Mesothelial cell of epicardium (in vitro differentiated cells): Measurements from ENCODE around the gene SYTL4. TPM values are rescaled to one million over a fixed set of nuclear protein-coding genes. Genes with fewer than 3 reads are reported as not detected.

Source experiments
- DNase-seq, 2 experiments: peaks; one replicate each; pipeline ENCODE4 v3.0.0; 2021; ENCODE audit warnings: low spot score in 2 of 2; ENCODE audit not compliant: unreplicated experiment in 2 of 2
- H3K27ac Mint-ChIP-seq: 2 replicates; pipeline ENCODE4 v1.8.0; 2021; ENCODE audit warnings: mixed read lengths
- H3K27me3 Mint-ChIP-seq: 2 replicates; pipeline ENCODE4 v1.8.0; 2021; ENCODE audit warnings: low read depth, mixed read lengths
- H3K36me3 Mint-ChIP-seq: 2 replicates; pipeline ENCODE4 v1.8.0; 2021; ENCODE audit warnings: mixed read lengths
- H3K4me1 Mint-ChIP-seq: 2 replicates; pipeline ENCODE4 v1.8.0; 2021; ENCODE audit warnings: mixed read lengths
- H3K4me3 Mint-ChIP-seq: 2 replicates; pipeline ENCODE4 v1.8.0; 2021; ENCODE audit warnings: mild to moderate bottlenecking, moderate library complexity, mixed read lengths
- H3K9me3 Mint-ChIP-seq: 2 replicates; pipeline ENCODE4 v1.8.0; 2021; ENCODE audit warnings: mixed read lengths
- CTCF ChIP-seq: fragments of 200-600 bp; sonication (generic); IDR thresholded peaks from one replicate; pipeline ENCODE4 v1.5.0; 2021; ENCODE audit warnings: antibody characterized with exemption; ENCODE audit not compliant: unreplicated experiment
- total RNA-seq: library from RNA; stranded (reverse); gene quantifications from 3 replicates; pipeline ENCODE4 v1.2.1, GENCODE V29; 2021

Gene SYTL4
- total RNA-seq, 1 donor from 2014 or later = 1.2 TPM

- no peaks in the 10 kb centered on the region for H3K27me3 Mint-ChIP-seq
- peak overlapping the region; percentile 77 for H3K27ac Mint-ChIP-seq
- H3K9me3 Mint-ChIP-seq = peaks cover 17% of the 10 kb centered on the region
- H3K4me1 Mint-ChIP-seq = peaks cover 67% of the 10 kb centered on the region
- peak overlapping the region; percentile 51 for H3K4me3 Mint-ChIP-seq
- H3K36me3 Mint-ChIP-seq = no peaks in the 10 kb centered on the region
- no peak for TF ChIP-seq CTCF
- no peak for DNase-seq
Measured at GRCh38 chrX:100645106-100645505, 86.8 kb downstream of the SYTL4 start.

- no peak for TF ChIP-seq CTCF
- peaks cover 23% of the 10 kb centered on the region for H3K9me3 Mint-ChIP-seq
- peak within 1 kb of the TSS; percentile 93 for H3K27ac Mint-ChIP-seq
- H3K27me3 Mint-ChIP-seq = no peaks in the 10 kb centered on the region
- peaks cover 61% of the 10 kb centered on the region for H3K4me1 Mint-ChIP-seq
- H3K36me3 Mint-ChIP-seq = no peaks in the 10 kb centered on the region
- peak within 1 kb of the TSS; percentile 51 for H3K4me3 Mint-ChIP-seq
- no peak for DNase-seq
Measured at GRCh38 chrX:100643956-100644860, 87.7 kb downstream of the SYTL4 start, which contains the start of gene SRPX2. Gene SRPX2, plus strand, starts transcription at chrX:100644199. Its CDS starts 2,124 bp downstream, at chrX:100646323.

- H3K36me3 Mint-ChIP-seq = no peaks in the 10 kb centered on the region
- peak overlapping the region; percentile 93 for H3K27ac Mint-ChIP-seq
- peaks cover 51% of the 10 kb centered on the region for H3K4me1 Mint-ChIP-seq
- no peaks in the 10 kb centered on the region for H3K27me3 Mint-ChIP-seq
- H3K4me3 Mint-ChIP-seq = no peak overlapping the region
- TF ChIP-seq CTCF = no peak
- no peak for DNase-seq
- H3K9me3 Mint-ChIP-seq = peaks cover 28% of the 10 kb centered on the region
Measured at GRCh38 chrX:100643212-100643611, 88.7 kb downstream of the SYTL4 start.

- no peaks in the 10 kb centered on the region for H3K27me3 Mint-ChIP-seq
- peak overlapping the region; percentile 93 for H3K27ac Mint-ChIP-seq
- peaks cover 31% of the 10 kb centered on the region for H3K9me3 Mint-ChIP-seq
- no peak for TF ChIP-seq CTCF
- H3K4me1 Mint-ChIP-seq = peaks cover 43% of the 10 kb centered on the region
- no peak overlapping the region for H3K4me3 Mint-ChIP-seq
- H3K36me3 Mint-ChIP-seq = no peaks in the 10 kb centered on the region
- no peak for DNase-seq
Measured at GRCh38 chrX:100642290-100642689, 89.6 kb downstream of the SYTL4 start.

GRCh38 chrX:100636321-100636991, 95.5 kb downstream of the SYTL4 start, which contains the start of gene TSPAN6:
Gene TSPAN6, minus strand, starts transcription at chrX:100636806. Its CDS starts 112 bp downstream, at chrX:100636694.
- no peaks in the 10 kb centered on the region for H3K27me3 Mint-ChIP-seq
- peaks cover 4% of the 10 kb centered on the region for H3K36me3 Mint-ChIP-seq
- TF ChIP-seq CTCF = peak; percentile 55
- DNase-seq = peak; percentile 50 to 84
- peaks cover 10% of the 10 kb centered on the region for H3K4me1 Mint-ChIP-seq
- peaks cover 23% of the 10 kb centered on the region for H3K9me3 Mint-ChIP-seq
- peak within 1 kb of the TSS; percentile 89 for H3K4me3 Mint-ChIP-seq
- H3K27ac Mint-ChIP-seq = peak within 1 kb of the TSS; percentile 98
